KMS-11 (cell line): ENCODE results near the gene SLC22A3.

Source experiments
- H2AFZ ChIP-seq: fragments of 200-600 bp; sonication (generic); 2 replicates; pipeline ENCODE4 v1.6.1; 2016; ENCODE audit warnings: antibody characterized with exemption, mixed run types, low read depth
- H3K27ac ChIP-seq: fragments of 200-600 bp; sonication (generic); 2 replicates; pipeline ENCODE4 v1.6.1; 2016; ENCODE audit warnings: mild to moderate bottlenecking, mixed run types
- H3K27me3 ChIP-seq: fragments of 200-600 bp; sonication (generic); 2 replicates; pipeline ENCODE4 v1.6.1; 2017; ENCODE audit warnings: mild to moderate bottlenecking, low read depth, mixed run types, moderate library complexity; ENCODE audit not compliant: insufficient read depth
- H3K36me3 ChIP-seq: fragments of 200-600 bp; sonication (generic); 2 replicates; pipeline ENCODE4 v1.6.1; 2017; ENCODE audit warnings: mild to moderate bottlenecking, mixed run types; ENCODE audit not compliant: insufficient read depth
- H3K4me1 ChIP-seq: fragments of 200-600 bp; sonication (generic); 2 replicates; pipeline ENCODE4 v1.6.1; 2016; ENCODE audit warnings: mild to moderate bottlenecking, low read depth, mixed run types; ENCODE audit not compliant: poor library complexity, severe bottlenecking
- H3K4me2 ChIP-seq: fragments of 200-600 bp; sonication (generic); 2 replicates; pipeline ENCODE4 v1.7.0; 2016; ENCODE audit warnings: mild to moderate bottlenecking, mixed run types
- H3K4me3 ChIP-seq: fragments of 200-600 bp; sonication (generic); IDR thresholded peaks from 2 replicates; pipeline ENCODE4 v1.6.1; 2017; ENCODE audit warnings: low read depth, low read length, mixed read lengths; ENCODE audit not compliant: insufficient read depth
- H3K79me2 ChIP-seq: fragments of 200-600 bp; sonication (generic); 2 replicates; pipeline ENCODE4 v1.6.1; 2016; ENCODE audit warnings: low read depth, mixed run types; ENCODE audit not compliant: insufficient read depth
- H3K9ac ChIP-seq: fragments of 200-600 bp; sonication (generic); 2 replicates; pipeline ENCODE4 v1.6.1; 2016; ENCODE audit warnings: mild to moderate bottlenecking, mixed run types
- H4K20me1 ChIP-seq: fragments of 200-600 bp; sonication (generic); 2 replicates; pipeline ENCODE4 v1.6.1; 2016; ENCODE audit warnings: mild to moderate bottlenecking, mixed run types; ENCODE audit not compliant: insufficient read depth
- CTCF ChIP-seq: fragments of 200-600 bp; sonication (generic); conservative IDR thresholded peaks from 2 replicates; pipeline ENCODE4 v1.6.1; 2017; ENCODE audit warnings: low read depth, mild to moderate bottlenecking, antibody characterized with exemption, low read length, moderate library complexity, mixed read lengths

SLC22A3 gene

GRCh38 chr6:160477901-160478300 lies 129.7 kb downstream of the SLC22A3 start:
- Histone ChIP-seq H2AFZ (no peak overlapping the region), H3K79me2 (no peaks in the 10 kb centered on the region), H3K4me1 (no peaks in the 10 kb centered on the region), H3K27ac (no peak overlapping the region), H3K4me2 (no peak overlapping the region), H3K9ac (no peak overlapping the region), H3K4me3 (no peak overlapping the region), H3K27me3 (no peaks in the 10 kb centered on the region), H3K36me3 (no peaks in the 10 kb centered on the region), H4K20me1 (no peaks in the 10 kb centered on the region)
- no peak for TF ChIP-seq CTCF

- Histone ChIP-seq H3K4me2 (no peak overlapping the region), H2AFZ (no peak overlapping the region), H3K4me1 (no peaks in the 10 kb centered on the region), H3K79me2 (no peaks in the 10 kb centered on the region), H3K27me3 (no peaks in the 10 kb centered on the region), H3K27ac (no peak overlapping the region), H3K4me3 (no peak overlapping the region), H3K36me3 (no peaks in the 10 kb centered on the region), H4K20me1 (no peaks in the 10 kb centered on the region), H3K9ac (no peak overlapping the region)
- no peak for TF ChIP-seq CTCF
Measured at GRCh38 chr6:160487116-160487515, 138.9 kb downstream of the SLC22A3 start.

- TF ChIP-seq CTCF, result no peak
- no peak overlapping the region for H3K4me3 ChIP-seq
- H3K9ac ChIP-seq, result no peak overlapping the region
- no peak overlapping the region for H3K4me2 ChIP-seq
- H3K27ac ChIP-seq, result no peak overlapping the region
- no peak overlapping the region for H2AFZ ChIP-seq
- no peaks in the 10 kb centered on the region for H3K4me1 ChIP-seq
- no peaks in the 10 kb centered on the region for H3K79me2 ChIP-seq
- no peaks in the 10 kb centered on the region for H3K36me3 ChIP-seq
- H4K20me1 ChIP-seq, result no peaks in the 10 kb centered on the region
- no peaks in the 10 kb centered on the region for H3K27me3 ChIP-seq
Measured at GRCh38 chr6:160489091-160489490, 140.9 kb downstream of the SLC22A3 start.

- no peak for TF ChIP-seq CTCF
- no peaks in the 10 kb centered on the region for H3K27me3 ChIP-seq
- no peak overlapping the region for H3K4me2 ChIP-seq
- no peak overlapping the region for H3K27ac ChIP-seq
- no peaks in the 10 kb centered on the region for H3K36me3 ChIP-seq
- no peaks in the 10 kb centered on the region for H3K79me2 ChIP-seq
- H3K9ac ChIP-seq, result no peak overlapping the region
- no peak overlapping the region for H2AFZ ChIP-seq
- H3K4me3 ChIP-seq, result no peak overlapping the region
- no peaks in the 10 kb centered on the region for H3K4me1 ChIP-seq
- H4K20me1 ChIP-seq, result no peaks in the 10 kb centered on the region
Measured at GRCh38 chr6:160494576-160494975, 146.4 kb downstream of the SLC22A3 start.

- no peak for TF ChIP-seq CTCF
- Histone ChIP-seq H3K4me1 (no peaks in the 10 kb centered on the region), H3K9ac (no peak overlapping the region)
Measured at GRCh38 chr6:160500639-160501038, 152.5 kb downstream of the SLC22A3 start.

More at GRCh38 chr6:160500639-160501038, 152.5 kb downstream of the SLC22A3 start:
- no peaks in the 10 kb centered on the region for H3K27me3 ChIP-seq
- no peak overlapping the region for H2AFZ ChIP-seq
- H3K4me2 ChIP-seq, result no peak overlapping the region
- no peaks in the 10 kb centered on the region for H4K20me1 ChIP-seq
- H3K4me3 ChIP-seq, result no peak overlapping the region
- H3K27ac ChIP-seq, result no peak overlapping the region
- no peaks in the 10 kb centered on the region for H3K79me2 ChIP-seq
- H3K36me3 ChIP-seq, result no peaks in the 10 kb centered on the region
